ENCODE data around the gene DUSP16. TPM values are rescaled to one million over a fixed set of nuclear protein-coding genes. Genes with fewer than 3 reads are reported as not detected.
A peak's percentile ranks its signal among the peaks of the same experiment; 100 is the strongest.

The DUSP16 gene, protein sequence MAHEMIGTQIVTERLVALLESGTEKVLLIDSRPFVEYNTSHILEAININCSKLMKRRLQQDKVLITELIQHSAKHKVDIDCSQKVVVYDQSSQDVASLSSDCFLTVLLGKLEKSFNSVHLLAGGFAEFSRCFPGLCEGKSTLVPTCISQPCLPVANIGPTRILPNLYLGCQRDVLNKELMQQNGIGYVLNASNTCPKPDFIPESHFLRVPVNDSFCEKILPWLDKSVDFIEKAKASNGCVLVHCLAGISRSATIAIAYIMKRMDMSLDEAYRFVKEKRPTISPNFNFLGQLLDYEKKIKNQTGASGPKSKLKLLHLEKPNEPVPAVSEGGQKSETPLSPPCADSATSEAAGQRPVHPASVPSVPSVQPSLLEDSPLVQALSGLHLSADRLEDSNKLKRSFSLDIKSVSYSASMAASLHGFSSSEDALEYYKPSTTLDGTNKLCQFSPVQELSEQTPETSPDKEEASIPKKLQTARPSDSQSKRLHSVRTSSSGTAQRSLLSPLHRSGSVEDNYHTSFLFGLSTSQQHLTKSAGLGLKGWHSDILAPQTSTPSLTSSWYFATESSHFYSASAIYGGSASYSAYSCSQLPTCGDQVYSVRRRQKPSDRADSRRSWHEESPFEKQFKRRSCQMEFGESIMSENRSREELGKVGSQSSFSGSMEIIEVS
- 108 TPM for total RNA-seq
- polyA plus RNA-seq: 10 to 100 TPM; 29.4 to 40.7 (median 30.2) TPM

DNA sequence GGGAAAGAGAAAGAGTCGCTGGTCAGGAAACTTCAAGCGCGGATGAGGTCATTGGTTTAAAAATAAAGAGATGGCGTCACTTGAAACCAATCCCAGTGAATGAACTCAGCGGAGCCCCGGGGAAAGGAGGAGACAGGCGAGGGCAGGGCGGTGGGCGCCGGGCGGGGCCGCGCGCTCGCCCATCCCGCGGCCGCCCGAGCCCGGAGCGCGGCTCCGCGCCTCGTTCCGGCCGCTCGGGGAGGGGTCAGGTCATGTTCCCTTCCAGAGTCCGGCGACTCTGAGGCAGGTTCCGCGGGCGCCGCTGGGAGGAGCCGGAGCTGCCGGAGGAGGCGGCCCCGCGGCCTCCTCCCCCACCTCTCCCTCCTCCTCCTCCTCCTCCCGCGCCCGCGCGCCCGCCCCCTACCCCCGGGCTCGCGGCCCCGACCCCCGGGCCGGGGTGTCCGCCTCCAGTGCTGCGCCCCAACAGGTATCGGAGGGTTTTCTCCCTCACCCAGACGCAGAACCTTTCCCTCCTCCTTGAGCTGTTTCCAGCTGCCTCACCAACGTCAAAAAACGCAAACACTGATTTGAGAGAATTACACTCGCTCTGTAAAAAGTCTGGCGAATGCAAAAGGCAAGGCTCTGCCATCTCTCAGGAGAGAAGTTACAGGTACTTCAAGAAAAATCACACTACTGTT is at the start of gene DUSP16:
TSS of gene DUSP16 (minus strand) at position 279 of the 677 bp plus-strand sequence. CDS start 41,765 bp downstream, outside the sequence.
- Histone ChIP-seq H3K27me3 (ENCODE audit: control insufficient read depth, insufficient read depth, low read length) (no peaks in the 10 kb centered on the region), H3K4me3 (ENCODE audit: low read depth, low read length) (peak within 1 kb of the TSS; percentile 88), H3K9me3 (ENCODE audit: control insufficient read depth in 2 of 2, low read length in 2 of 2) (no peaks in the 10 kb centered on the region), H3K36me3 (ENCODE audit: control insufficient read depth, insufficient read depth, low read length) (no peaks in the 10 kb centered on the region), H3K27ac (ENCODE audit: insufficient read depth, low read length, poor library complexity, severe bottlenecking) (peak within 1 kb of the TSS; percentile 99), H3K4me1 (ENCODE audit: control insufficient read depth, insufficient read depth, low read length, poor library complexity, severe bottlenecking) (peaks cover 30% of the 10 kb centered on the region)
- DNase-seq (peak; percentile 77 to 91 (median 90)), ATAC-seq (ENCODE audit: low read depth in 2 of 2) (peak; percentile 67 to 71)
- Mint-ChIP-seq H3K9me3 (peaks cover 0 to 5% (median 0%) of the 10 kb centered on the region in 7 donors), H3K36me3 (peaks cover 4% of the 10 kb centered on the region), H3K4me1 (peaks cover 20 to 46% (median 31%) of the 10 kb centered on the region in 4 donors), H3K27me3 (peaks cover 6% of the 10 kb centered on the region), H3K4me3 (peak within 1 kb of the TSS; percentile 91 to 98 (median 94)), H3K27ac (peak within 1 kb of the TSS; percentile 97 to 99 (median 98))

DNA sequence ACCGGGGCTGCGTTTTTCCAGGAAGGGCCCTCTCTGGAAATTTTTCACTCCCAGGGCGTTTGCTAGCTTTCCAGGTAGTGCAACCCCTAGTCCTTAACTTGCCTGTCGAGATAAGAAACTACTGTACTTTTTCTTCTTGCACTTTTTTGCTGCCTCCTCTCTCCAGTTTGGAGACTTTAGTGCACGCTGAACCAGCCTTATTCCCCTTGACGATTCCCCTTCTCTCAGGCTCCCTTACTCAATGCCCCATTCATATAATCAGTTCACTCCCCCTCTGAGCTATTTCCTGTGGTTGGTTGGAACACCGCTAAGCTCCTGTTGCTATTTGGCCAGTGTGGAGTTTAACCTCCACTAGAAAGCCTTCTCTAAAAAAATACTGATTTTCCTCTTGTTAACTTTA is 49.7 kb upstream of the DUSP16 start:
- H3K4me1 Mint-ChIP-seq: peaks cover 33 to 75% (median 52%) of the 10 kb centered on the region in 4 donors
- ATAC-seq (ENCODE audit: low read depth in 2 of 2): peak in 1 of 2 donors; percentile 12
- H3K4me1 ChIP-seq (ENCODE audit: control insufficient read depth, insufficient read depth, low read length, poor library complexity, severe bottlenecking): peaks cover 56% of the 10 kb centered on the region

DNA sequence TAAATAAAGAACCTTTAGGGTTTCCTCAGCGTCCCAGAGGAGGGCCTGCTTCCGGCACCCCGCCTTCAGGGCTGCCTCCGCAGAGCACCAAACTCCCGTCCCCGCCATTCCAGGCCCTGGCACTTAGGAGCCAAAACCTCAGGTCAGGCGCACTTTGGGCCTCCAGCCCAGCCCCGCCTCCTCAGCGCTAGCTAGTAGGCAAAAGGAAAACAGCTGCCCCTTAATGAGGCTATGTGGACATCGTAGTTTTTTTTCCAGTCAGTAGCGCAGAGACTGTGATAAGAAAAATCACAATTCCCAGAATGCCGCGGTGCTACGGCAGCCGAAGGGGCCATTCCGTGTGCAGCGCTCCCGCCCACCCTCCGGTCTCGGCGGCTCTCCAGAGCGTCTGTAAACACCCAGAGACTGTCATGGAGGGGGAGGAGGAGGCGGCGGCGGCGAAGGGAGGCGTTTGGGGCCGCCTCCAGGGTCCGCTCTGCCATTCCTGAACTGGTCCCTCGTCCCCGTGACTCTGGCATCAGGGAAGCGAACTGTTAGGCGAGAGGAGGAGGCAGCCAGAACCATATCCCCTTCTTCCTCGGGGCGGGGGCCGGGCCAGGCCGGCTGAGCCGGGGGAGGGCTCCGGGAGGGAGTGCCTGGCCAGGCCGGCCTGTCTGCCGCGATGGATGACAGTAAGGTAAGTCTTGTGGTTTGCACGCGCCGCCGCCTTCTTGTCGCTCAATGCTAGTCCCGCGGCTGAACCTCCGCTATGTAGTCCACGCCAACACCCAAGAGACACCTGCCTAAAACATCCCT is 49.0 kb upstream of the DUSP16 start, which contains the start of gene CREBL2:
TSS of gene CREBL2 (plus strand) at position 365 of the 795 bp plus-strand sequence. CDS start at position 662, 297 bp downstream.
- ATAC-seq (ENCODE audit: low read depth in 2 of 2): peak; percentile 85 to 87
- Histone ChIP-seq H3K27me3 (ENCODE audit: control insufficient read depth, insufficient read depth, low read length) (no peaks in the 10 kb centered on the region), H3K27ac (ENCODE audit: insufficient read depth, low read length, poor library complexity, severe bottlenecking) (peak within 1 kb of the TSS; percentile 94), H3K4me1 (ENCODE audit: control insufficient read depth, insufficient read depth, low read length, poor library complexity, severe bottlenecking) (peaks cover 52% of the 10 kb centered on the region), H3K36me3 (ENCODE audit: control insufficient read depth, insufficient read depth, low read length) (no peaks in the 10 kb centered on the region), H3K4me3 (ENCODE audit: low read depth, low read length) (peak within 1 kb of the TSS; percentile 97), H3K9me3 (ENCODE audit: control insufficient read depth in 2 of 2, low read length in 2 of 2) (no peaks in the 10 kb centered on the region)
- Mint-ChIP-seq H3K9me3 (peaks cover 0 to 3% (median 0%) of the 10 kb centered on the region in 7 donors), H3K4me3 (peak within 1 kb of the TSS; percentile 93 to 99 (median 96)), H3K36me3 (peaks cover 10% of the 10 kb centered on the region), H3K27me3 (no peaks in the 10 kb centered on the region), H3K27ac (peak within 1 kb of the TSS; percentile 97 to 100 (median 97)), H3K4me1 (peaks cover 33 to 75% (median 53%) of the 10 kb centered on the region in 4 donors)
- peak; percentile 74 to 93 (median 87) for DNase-seq

More for the DNA sequence above, 49.7 kb upstream of the DUSP16 start:
- Mint-ChIP-seq H3K9me3 (peaks cover 0 to 3% (median 0%) of the 10 kb centered on the region in 7 donors), H3K27ac (peak overlapping the region; percentile 97 to 100 (median 97)), H3K36me3 (peaks cover 13% of the 10 kb centered on the region), H3K4me3 (peak overlapping the region; percentile 93 to 99 (median 96)), H3K27me3 (no peaks in the 10 kb centered on the region)
- no peaks in the 10 kb centered on the region for H3K27me3 ChIP-seq (ENCODE audit: control insufficient read depth, insufficient read depth, low read length)
- no peaks in the 10 kb centered on the region for H3K36me3 ChIP-seq (ENCODE audit: control insufficient read depth, insufficient read depth, low read length)
- H3K27ac ChIP-seq (ENCODE audit: insufficient read depth, low read length, poor library complexity, severe bottlenecking): peak overlapping the region; percentile 94
- DNase-seq: peak in 2 of 3 donors; percentile 6 to 53
- peak overlapping the region; percentile 97 for H3K4me3 ChIP-seq (ENCODE audit: low read depth, low read length)
- no peaks in the 10 kb centered on the region for H3K9me3 ChIP-seq (ENCODE audit: control insufficient read depth in 2 of 2, low read length in 2 of 2)

DNA sequence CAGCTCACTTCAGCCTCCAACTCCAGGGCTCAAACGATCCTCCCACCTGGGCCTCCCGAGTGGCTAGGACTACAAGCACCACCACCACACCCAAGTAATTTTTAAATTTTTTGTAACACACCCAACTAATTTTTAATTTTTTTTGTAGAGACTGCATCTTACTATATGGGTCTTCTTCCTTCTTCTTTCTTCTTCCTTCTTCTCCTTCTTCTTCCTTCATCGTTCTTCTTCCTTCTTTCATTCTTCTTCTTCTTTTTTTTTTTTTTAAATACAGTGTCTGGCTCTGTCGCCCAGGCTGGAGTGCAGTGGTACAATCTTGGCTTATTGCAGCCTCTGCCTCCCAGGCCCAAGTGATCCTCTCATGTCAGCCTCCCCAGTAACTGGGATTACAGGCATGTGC is 48.0 kb upstream of the DUSP16 start:
- DNase-seq: no peak
- H3K4me3 Mint-ChIP-seq: peak overlapping the region; percentile 93 to 99 (median 96)
- peaks cover 4% of the 10 kb centered on the region for H3K27me3 Mint-ChIP-seq
- H3K27ac Mint-ChIP-seq: peak overlapping the region; percentile 97 to 100 (median 97)
- H3K27me3 ChIP-seq (ENCODE audit: control insufficient read depth, insufficient read depth, low read length): no peaks in the 10 kb centered on the region
- H3K4me3 ChIP-seq (ENCODE audit: low read depth, low read length): peak overlapping the region; percentile 97
- H3K36me3 ChIP-seq (ENCODE audit: control insufficient read depth, insufficient read depth, low read length): no peaks in the 10 kb centered on the region
- H3K4me1 Mint-ChIP-seq: peaks cover 31 to 72% (median 46%) of the 10 kb centered on the region in 4 donors
- H3K9me3 ChIP-seq (ENCODE audit: control insufficient read depth in 2 of 2, low read length in 2 of 2): no peaks in the 10 kb centered on the region
- H3K9me3 Mint-ChIP-seq: peaks cover 0 to 3% (median 0%) of the 10 kb centered on the region in 7 donors
- H3K36me3 Mint-ChIP-seq: peaks cover 8% of the 10 kb centered on the region
- no peak for ATAC-seq (ENCODE audit: low read depth in 2 of 2)
- H3K4me1 ChIP-seq (ENCODE audit: control insufficient read depth, insufficient read depth, low read length, poor library complexity, severe bottlenecking): peaks cover 43% of the 10 kb centered on the region
- H3K27ac ChIP-seq (ENCODE audit: insufficient read depth, low read length, poor library complexity, severe bottlenecking): peak overlapping the region; percentile 94

DNA sequence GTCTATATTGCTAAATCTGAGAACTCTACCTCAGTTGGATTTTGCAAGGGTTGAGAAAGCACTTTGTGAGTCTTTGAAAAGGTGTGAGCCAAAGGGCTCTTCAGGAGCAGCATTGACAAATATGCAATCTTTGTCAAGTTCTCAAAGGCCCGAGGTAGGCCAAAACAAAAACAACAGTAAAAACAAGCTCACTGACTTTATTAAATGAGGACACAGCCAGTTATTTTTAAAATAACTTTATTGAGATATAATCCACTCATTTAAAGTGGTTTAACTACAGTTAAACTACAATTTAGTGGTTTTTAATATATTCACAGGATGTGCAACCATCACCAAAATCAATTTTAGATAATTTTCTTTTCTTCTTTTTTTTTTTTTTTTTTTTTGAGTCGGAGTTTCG is 47.0 kb upstream of the DUSP16 start:
- Mint-ChIP-seq H3K27ac (no peak overlapping the region), H3K4me1 (peaks cover 31 to 61% (median 46%) of the 10 kb centered on the region in 4 donors), H3K9me3 (peaks cover 0 to 3% (median 0%) of the 10 kb centered on the region in 7 donors), H3K27me3 (peaks cover 10% of the 10 kb centered on the region), H3K4me3 (peak overlapping the region in 1 of 4 donors; percentile 92), H3K36me3 (peaks cover 7% of the 10 kb centered on the region)
- no peaks in the 10 kb centered on the region for H3K27me3 ChIP-seq (ENCODE audit: control insufficient read depth, insufficient read depth, low read length)
- no peaks in the 10 kb centered on the region for H3K36me3 ChIP-seq (ENCODE audit: control insufficient read depth, insufficient read depth, low read length)
- H3K27ac ChIP-seq (ENCODE audit: insufficient read depth, low read length, poor library complexity, severe bottlenecking): no peak overlapping the region
- ATAC-seq (ENCODE audit: low read depth in 2 of 2) (no peak), DNase-seq (no peak)
- no peak overlapping the region for H3K4me3 ChIP-seq (ENCODE audit: low read depth, low read length)
- peaks cover 38% of the 10 kb centered on the region for H3K4me1 ChIP-seq (ENCODE audit: control insufficient read depth, insufficient read depth, low read length, poor library complexity, severe bottlenecking)
- H3K9me3 ChIP-seq (ENCODE audit: control insufficient read depth in 2 of 2, low read length in 2 of 2): no peaks in the 10 kb centered on the region

DNA sequence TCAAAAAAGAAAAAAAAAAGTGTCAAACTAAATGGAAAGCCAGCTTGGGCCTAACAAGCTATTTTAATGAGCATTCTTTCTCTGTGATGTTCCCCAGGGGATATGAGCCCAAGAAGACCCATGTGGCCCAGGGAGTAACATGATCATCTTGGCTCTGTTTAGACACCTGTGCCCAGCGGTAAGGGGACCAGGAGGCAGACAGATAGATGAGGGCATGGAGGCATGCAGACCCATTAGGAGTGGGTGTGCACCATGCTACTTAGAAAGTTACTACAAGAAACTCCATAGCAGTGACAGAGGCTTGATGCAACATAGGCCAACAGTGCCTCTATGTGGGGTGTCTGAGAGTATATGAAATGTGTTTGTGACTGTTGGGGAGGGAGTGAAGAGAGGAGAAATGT is 45.9 kb upstream of the DUSP16 start:
- H3K4me1 Mint-ChIP-seq: peaks cover 26 to 51% (median 40%) of the 10 kb centered on the region in 4 donors
- Histone ChIP-seq H3K27me3 (ENCODE audit: control insufficient read depth, insufficient read depth, low read length) (no peaks in the 10 kb centered on the region), H3K4me3 (ENCODE audit: low read depth, low read length) (no peak overlapping the region), H3K9me3 (ENCODE audit: control insufficient read depth in 2 of 2, low read length in 2 of 2) (no peaks in the 10 kb centered on the region), H3K4me1 (ENCODE audit: control insufficient read depth, insufficient read depth, low read length, poor library complexity, severe bottlenecking) (peaks cover 27% of the 10 kb centered on the region), H3K36me3 (ENCODE audit: control insufficient read depth, insufficient read depth, low read length) (no peaks in the 10 kb centered on the region), H3K27ac (ENCODE audit: insufficient read depth, low read length, poor library complexity, severe bottlenecking) (no peak overlapping the region)
- DNase-seq: peak in 1 of 3 donors; percentile 47
- peaks cover 0 to 3% (median 0%) of the 10 kb centered on the region in 7 donors for H3K9me3 Mint-ChIP-seq
- ATAC-seq (ENCODE audit: low read depth in 2 of 2): no peak
- H3K4me3 Mint-ChIP-seq: peak overlapping the region; percentile 3 to 92 (median 23)
- H3K27ac Mint-ChIP-seq: peak overlapping the region; percentile 11 to 73 (median 65)
- peaks cover 1% of the 10 kb centered on the region for H3K36me3 Mint-ChIP-seq
- peaks cover 10% of the 10 kb centered on the region for H3K27me3 Mint-ChIP-seq

All from CD4-positive, CD25-positive, alpha-beta regulatory T cell (primary cell).